Keratinocyte (primary cell): ENCODE results near the gene LRRC37A3. TPM values are rescaled to one million over a fixed set of nuclear protein-coding genes. Genes with fewer than 3 reads are reported as not detected.

Experiments used
- DNase-seq: peaks from one replicate; pipeline ENCODE4 v3.0.0-alpha.2; 2011; ENCODE audit warnings: low read depth, missing footprints, low spot score
- FAIRE-seq: peaks from 2 replicates; lab custom pipeline; 2011; peaks lifted over from hg19 to GRCh38; lab: Jason Lieb, UNC
- H2AFZ ChIP-seq: 2 replicates; pipeline ENCODE4 v1.6.0; 2012; ENCODE audit warnings: low read length, control low read depth, inconsistent platforms; ENCODE audit not compliant: control insufficient read depth
- H3K27ac ChIP-seq: 2 replicates; pipeline ENCODE4 v1.5.1; 2011; ENCODE audit warnings: low read length; ENCODE audit not compliant: control insufficient read depth, insufficient read depth
- H3K27me3 ChIP-seq: 3 replicates; pipeline ENCODE4 v1.6.0; 2011; ENCODE audit warnings: low read length; ENCODE audit not compliant: control insufficient read depth, insufficient read depth; ENCODE audit errors: extremely low read depth
- H3K36me3 ChIP-seq, 2 experiments: 2 replicates in 1 of 2; 3 replicates in 1 of 2; pipeline ENCODE4 v1.5.1; 2011; ENCODE audit warnings: low read length in 2 of 2, mild to moderate bottlenecking in 1 of 2; ENCODE audit not compliant: control insufficient read depth in 2 of 2, insufficient read depth in 2 of 2; ENCODE audit errors: extremely low read depth in 1 of 2
- H3K4me1 ChIP-seq: 3 replicates; pipeline ENCODE4 v1.5.1; 2011; ENCODE audit warnings: low read length; ENCODE audit not compliant: control insufficient read depth, insufficient read depth; ENCODE audit errors: extremely low read depth
- H3K4me2 ChIP-seq: 3 replicates; pipeline ENCODE4 v1.6.0; 2011; ENCODE audit warnings: low read depth, low read length; ENCODE audit not compliant: control insufficient read depth, insufficient read depth; ENCODE audit errors: extremely low read depth
- H3K4me3 ChIP-seq, 3 experiments: fragments of 200-600 bp in 1 of 3; sonication (generic) in 1 of 3; 2 replicates in 2 of 3; 3 replicates in 1 of 3; pipeline ENCODE4 v1.5.1; 2011 to 2016; ENCODE audit warnings: low read length in 3 of 3, mild to moderate bottlenecking in 3 of 3, control low read depth in 2 of 3, inconsistent platforms in 1 of 3, low read depth in 1 of 3, mixed read lengths in 1 of 3, mixed run types in 1 of 3, moderate library complexity in 1 of 3; ENCODE audit not compliant: control insufficient read depth in 2 of 3, insufficient read depth in 2 of 3; ENCODE audit errors: extremely low read depth in 1 of 3
- H3K79me2 ChIP-seq: 2 replicates; pipeline ENCODE4 v1.6.0; 2012; ENCODE audit warnings: low read length; ENCODE audit not compliant: control insufficient read depth, insufficient read depth
- H3K9ac ChIP-seq: 3 replicates; pipeline ENCODE4 v1.6.0; 2011; ENCODE audit warnings: low read length; ENCODE audit not compliant: control insufficient read depth, insufficient read depth; ENCODE audit errors: extremely low read depth
- H3K9me1 ChIP-seq: 3 replicates; pipeline ENCODE4 v1.6.0; 2011; ENCODE audit warnings: low read length; ENCODE audit not compliant: control insufficient read depth, insufficient read depth; ENCODE audit errors: extremely low read depth
- H3K9me3 ChIP-seq: 2 replicates; pipeline ENCODE4 v1.5.1; 2012; ENCODE audit warnings: low read depth, low read length; ENCODE audit not compliant: control insufficient read depth
- H4K20me1 ChIP-seq: 3 replicates; pipeline ENCODE4 v1.6.0; 2011; ENCODE audit warnings: low read length; ENCODE audit not compliant: control insufficient read depth, insufficient read depth; ENCODE audit errors: extremely low read depth
- EZH2 ChIP-seq: IDR thresholded peaks from one replicate; pipeline ENCODE4 v1.6.1; 2012; ENCODE audit warnings: inconsistent platforms, mild to moderate bottlenecking, low read length, moderate library complexity
- dilution Hi-C: fragments of 300-500 bp; cut with MboI; formaldehyde crosslinking; loops from one replicate; pipeline ENCODE4 v1.7.0; 2020; ENCODE audit warnings: low sequenced_read_pairs; ENCODE audit not compliant: extremely low pct_ligation_motif_present
- polyA plus RNA-seq, 5 experiments: library from polyadenylated mRNA; depleted of rRNA in 3 of 5; stranded (reverse) in 3 of 5; stranded (forward) in 1 of 5; unstranded in 1 of 5; fragments of >200 nt; gene quantifications; 1 replicate in 1 of 5; 2 replicates in 3 of 5; 3 replicates in 1 of 5; pipeline versions ENCODE4 v1.2.1 to v1.2.3, GENCODE V29; 2011 to 2012; ENCODE audit warnings: missing spikeins in 2 of 5, low read depth in 1 of 5, low replicate concordance in 1 of 5
- TF ChIP-seq, protein P1 (sequence below), 3 experiments: IDR thresholded peaks in 1 of 3; conservative IDR thresholded peaks in 1 of 3; optimal IDR thresholded peaks in 1 of 3; 2 replicates in 2 of 3; 3 replicates in 1 of 3; pipeline versions ENCODE3 to v1.5.1; 2011; ENCODE audit warnings: low read length in 3 of 3, mild to moderate bottlenecking in 3 of 3, moderate library complexity in 2 of 3, control low read depth in 1 of 3, inconsistent platforms in 1 of 3; ENCODE audit not compliant: insufficient read depth in 2 of 3; ENCODE audit errors: extremely low read depth in 1 of 3

Gene LRRC37A3
- polyA plus RNA-seq, 1 donor (not counting 4 experiments of a cell fraction or from before 2014, with no cell fraction given) = 2.0 TPM

DNA sequence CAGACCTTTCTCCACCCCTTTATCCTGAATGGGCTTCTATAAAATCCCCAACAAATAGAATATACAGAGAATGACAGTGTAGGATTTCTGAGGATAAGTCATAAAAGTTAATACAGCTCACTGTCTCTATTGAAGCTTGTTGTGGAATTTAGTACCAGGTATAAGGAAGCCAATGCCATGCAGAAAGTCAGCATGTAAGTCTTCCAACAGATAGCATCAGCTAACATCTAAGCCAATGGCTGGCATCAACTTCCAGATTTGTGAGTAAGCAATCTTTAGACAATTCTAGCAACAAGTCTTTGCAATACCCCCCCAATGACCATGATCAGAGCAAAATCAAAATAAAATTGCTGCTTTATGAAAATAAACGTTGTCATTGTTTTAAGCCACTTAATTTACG, 22.5 kb upstream of the LRRC37A3 start:
- dilution Hi-C loops = no loop called here

DNA sequence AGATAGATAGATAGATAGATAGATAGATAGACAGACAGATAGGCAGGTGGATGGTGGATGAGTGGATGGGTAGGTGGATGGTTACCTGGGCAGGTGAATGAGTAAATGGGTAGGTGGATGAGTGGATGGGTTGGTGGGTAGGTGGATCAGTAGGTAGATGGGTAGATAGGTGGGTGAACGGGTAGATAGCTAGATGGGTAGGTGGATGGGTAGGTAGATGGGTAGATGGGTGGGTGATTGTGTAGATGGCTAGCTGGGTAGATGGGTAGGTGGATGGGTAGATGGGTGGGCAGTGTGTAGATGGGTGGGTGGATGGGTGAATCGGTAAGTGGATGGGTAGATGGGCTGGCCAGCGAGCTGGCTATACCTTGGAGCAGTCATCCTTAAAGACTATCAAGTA, 21.8 kb upstream of the LRRC37A3 start:
- H3K27me3 ChIP-seq = peaks cover 3% of the 10 kb centered on the region
- dilution Hi-C loops = no loop called here
- no peaks in the 10 kb centered on the region for H3K79me2 ChIP-seq
- no peak overlapping the region for H2AFZ ChIP-seq
- no peak overlapping the region for H3K27ac ChIP-seq
- no peak overlapping the region for H3K4me3 ChIP-seq
- H3K9ac ChIP-seq = no peak overlapping the region
- DNase-seq (no peak), FAIRE-seq (no peak)
- no peak overlapping the region for H3K4me2 ChIP-seq
- peaks cover 8% of the 10 kb centered on the region for H3K4me1 ChIP-seq
- H3K36me3 ChIP-seq = no peaks in the 10 kb centered on the region
- H3K9me3 ChIP-seq = no peaks in the 10 kb centered on the region
- TF ChIP-seq, protein P1, sequence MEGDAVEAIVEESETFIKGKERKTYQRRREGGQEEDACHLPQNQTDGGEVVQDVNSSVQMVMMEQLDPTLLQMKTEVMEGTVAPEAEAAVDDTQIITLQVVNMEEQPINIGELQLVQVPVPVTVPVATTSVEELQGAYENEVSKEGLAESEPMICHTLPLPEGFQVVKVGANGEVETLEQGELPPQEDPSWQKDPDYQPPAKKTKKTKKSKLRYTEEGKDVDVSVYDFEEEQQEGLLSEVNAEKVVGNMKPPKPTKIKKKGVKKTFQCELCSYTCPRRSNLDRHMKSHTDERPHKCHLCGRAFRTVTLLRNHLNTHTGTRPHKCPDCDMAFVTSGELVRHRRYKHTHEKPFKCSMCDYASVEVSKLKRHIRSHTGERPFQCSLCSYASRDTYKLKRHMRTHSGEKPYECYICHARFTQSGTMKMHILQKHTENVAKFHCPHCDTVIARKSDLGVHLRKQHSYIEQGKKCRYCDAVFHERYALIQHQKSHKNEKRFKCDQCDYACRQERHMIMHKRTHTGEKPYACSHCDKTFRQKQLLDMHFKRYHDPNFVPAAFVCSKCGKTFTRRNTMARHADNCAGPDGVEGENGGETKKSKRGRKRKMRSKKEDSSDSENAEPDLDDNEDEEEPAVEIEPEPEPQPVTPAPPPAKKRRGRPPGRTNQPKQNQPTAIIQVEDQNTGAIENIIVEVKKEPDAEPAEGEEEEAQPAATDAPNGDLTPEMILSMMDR (optimal IDR thresholded peaks at IDR 0.05 in 1 of 3, IDR thresholded peaks at IDR 0.05 in 1 of 3, conservative IDR thresholded peaks at IDR 0.05 in 1 of 3; ENCODE audit: extremely low read depth in 1 of 3, insufficient read depth in 2 of 3, low read length in 3 of 3) = no peak
- TF ChIP-seq EZH2 = no peak
- H4K20me1 ChIP-seq = no peaks in the 10 kb centered on the region
- no peaks in the 10 kb centered on the region for H3K9me1 ChIP-seq

More for the DNA sequence above, 22.5 kb upstream of the LRRC37A3 start:
- Histone ChIP-seq H3K9me3 (no peaks in the 10 kb centered on the region), H3K4me2 (no peak overlapping the region), H3K79me2 (no peaks in the 10 kb centered on the region), H3K4me3 (no peak overlapping the region), H2AFZ (no peak overlapping the region), H3K9ac (no peak overlapping the region), H4K20me1 (no peaks in the 10 kb centered on the region), H3K27ac (no peak overlapping the region), H3K4me1 (peaks cover 8% of the 10 kb centered on the region), H3K9me1 (no peaks in the 10 kb centered on the region), H3K36me3 (no peaks in the 10 kb centered on the region), H3K27me3 (peaks cover 3% of the 10 kb centered on the region)
- FAIRE-seq = no peak
- no peak for TF ChIP-seq EZH2
- TF ChIP-seq, protein P1 (optimal IDR thresholded peaks at IDR 0.05 in 1 of 3, IDR thresholded peaks at IDR 0.05 in 1 of 3, conservative IDR thresholded peaks at IDR 0.05 in 1 of 3; ENCODE audit: extremely low read depth in 1 of 3, insufficient read depth in 2 of 3, low read length in 3 of 3) = no peak
- DNase-seq = no peak
